Ovary (tissue), 9 donors: ENCODE results near the gene SYDE2. TPM values are rescaled to one million over a fixed set of nuclear protein-coding genes. Genes with fewer than 3 reads are reported as not detected.

Experiments
- DNase-seq, 5 donors: peaks; one replicate each; pipeline ENCODE4 v3.0.0-alpha.2; 2019 to 2020
- H3K27ac ChIP-seq, 2 donors: fragments of 200-600 bp; one replicate each; pipeline versions ENCODE4 v1.5.1 to v1.8.0; 2019 to 2022
- H3K27me3 ChIP-seq: fragments of 200-600 bp; one replicate; pipeline ENCODE4 v1.8.0; 2022
- H3K36me3 ChIP-seq: fragments of 200-600 bp; sonication (generic); one replicate; pipeline ENCODE4 v1.5.1; 2019
- H3K4me1 ChIP-seq: one replicate; pipeline ENCODE4 v1.8.1; 2013; ENCODE audit warnings: mild to moderate bottlenecking, moderate library complexity; ENCODE audit not compliant: insufficient read depth
- H3K4me3 ChIP-seq: fragments of 200-600 bp; sonication (generic); one replicate; pipeline ENCODE4 v1.5.1; 2017
- H3K9me3 ChIP-seq, 2 donors: fragments of 200-600 bp in 1 of 2; sonication (generic) in 1 of 2; one replicate each; pipeline versions ENCODE4 v1.5.1 to v1.8.1; 2013 to 2019; ENCODE audit warnings: mild to moderate bottlenecking in 1 of 2, moderate library complexity in 1 of 2
- CTCF ChIP-seq, 3 donors: fragments of 450-650 bp in 2 of 3; fragments of 200-600 bp in 1 of 3; IDR thresholded peaks; one replicate each; pipeline versions ENCODE4 v1.5.1 to v1.8.0; 2016 to 2022; ENCODE audit warnings: antibody characterized with exemption in 3 of 3, mild to moderate bottlenecking in 1 of 3
- EP300 ChIP-seq: sonication (generic); formaldehyde crosslinking; IDR thresholded peaks from one replicate; pipeline ENCODE4 v1.6.1; 2017; ENCODE audit warnings: antibody characterized with exemption
- POLR2A ChIP-seq: fragments of 450-650 bp; IDR thresholded peaks from one replicate; pipeline ENCODE4 v1.6.1; 2017; ENCODE audit warnings: antibody characterized with exemption, mild to moderate bottlenecking, moderate library complexity
- WGBS, 3 donors: extraction: QIAGEN DNeasy Blood & Tissue Kit in 1 of 3; methylation state at CpG; one replicate each; pipeline versions ENCODE4 v1.1.5 to v1.1.7; 2013 to 2017; 5-methylcytosine and 5-hydroxymethylcytosine counted together
- intact Hi-C, 4 donors: fragments of 100-400 bp; cut with DNase I; formaldehyde crosslinking; loops; one replicate each; pipeline versions ENCODE4 v1.11.0 to v1.15.1; 2022 to 2023
- polyA plus RNA-seq, 2 donors: library from polyadenylated mRNA; stranded (reverse); fragments of 200-250 nt in 1 of 2; fragments of 350-450 nt in 1 of 2; fragmentation: Illumina TruSeq in 1 of 2; extraction: RNeasy Lipid Tissue Mini Kit (QIAGEN cat#74804) in 1 of 2; gene quantifications; one replicate each; pipeline ENCODE4 v1.2.3, GENCODE V29; 2013 to 2014
- total RNA-seq, 7 donors: library from RNA; depleted of rRNA in 2 of 7; stranded (reverse); fragments of >200 nt in 2 of 7; fragmentation: NEBNext Ultra II Directional in 3 of 7; extraction: Animal tissue kit (Norgen Biotek cat#: 25700) in 3 of 7; gene quantifications; one replicate each; pipeline versions ENCODE4 v1.1.0 to v1.2.4, GENCODE V29; 2016 to 2023
- donor health status: DM: no; HTN: no; CAD: no; lungs with moderate emphysema.
- donor health status: DM: no; HTN: no; CAD: no.
- donor health status: Bipolar disorder and iron deficiency.
- donor health status: DM: yes; HTN: yes; CAD: no.
- donor health status: DM: no; HTN: no; CAD: no.
- donor health status: DM: yes; HTN: yes; CAD: no.

Gene SYDE2
- total and polyA plus RNA-seq, 9 donors, result 1.2 to 12.3 (median 7.7) TPM

- WGBS, 3 donors, result 63 to 73% (median 64%) methylated on average over 5 of the region's 5 CpGs
- Histone ChIP-seq H3K9me3 (no peaks in the 10 kb centered on the region), H3K4me1 (no peaks in the 10 kb centered on the region), H3K36me3 (no peaks in the 10 kb centered on the region), H3K27me3 (no peaks in the 10 kb centered on the region), H3K4me3 (no peak overlapping the region), H3K27ac (no peak overlapping the region)
- intact Hi-C loops, result no loop called here
- DNase-seq, result no peak
- no peak for TF ChIP-seq CTCF (IDR thresholded peaks at IDR 0.05)
- TF ChIP-seq POLR2A, result no peak
- TF ChIP-seq EP300, result no peak
These were observed 41.9 kb downstream of the SYDE2 start for GRCh38 chr1:85158910-85159309.

GRCh38 chr1:85157436-85157835, 43.4 kb downstream of the SYDE2 start:
- Histone ChIP-seq H3K27ac (no peak overlapping the region), H3K4me3 (no peak overlapping the region), H3K9me3 (no peaks in the 10 kb centered on the region), H3K27me3 (no peaks in the 10 kb centered on the region), H3K4me1 (no peaks in the 10 kb centered on the region), H3K36me3 (no peaks in the 10 kb centered on the region)
- intact Hi-C loops, result no loop called here
- TF ChIP-seq CTCF (IDR thresholded peaks at IDR 0.05), result no peak
- no peak for TF ChIP-seq POLR2A
- no peak for TF ChIP-seq EP300
- no peak for DNase-seq

- DNase-seq, result no peak
- TF ChIP-seq POLR2A, result no peak
- TF ChIP-seq CTCF (IDR thresholded peaks at IDR 0.05), result no peak
- TF ChIP-seq EP300, result no peak
- H3K4me1 ChIP-seq, result no peaks in the 10 kb centered on the region
- no peak overlapping the region for H3K4me3 ChIP-seq
- no peak overlapping the region for H3K27ac ChIP-seq
- intact Hi-C loops, result no loop called here
- H3K36me3 ChIP-seq, result no peaks in the 10 kb centered on the region
- WGBS, 3 donors, result 59 to 64% (median 62%) methylated on average over 4 of the region's 4 CpGs
- H3K27me3 ChIP-seq, result no peaks in the 10 kb centered on the region
- H3K9me3 ChIP-seq, result no peaks in the 10 kb centered on the region
These were observed 47.5 kb downstream of the SYDE2 start for GRCh38 chr1:85153149-85153891.

GRCh38 chr1:85151446-85151845, 49.4 kb downstream of the SYDE2 start:
- Histone ChIP-seq H3K27me3 (no peaks in the 10 kb centered on the region), H3K9me3 (no peaks in the 10 kb centered on the region), H3K27ac (no peak overlapping the region), H3K36me3 (no peaks in the 10 kb centered on the region), H3K4me3 (no peak overlapping the region), H3K4me1 (no peaks in the 10 kb centered on the region)
- DNase-seq, result no peak
- no peak for TF ChIP-seq CTCF (IDR thresholded peaks at IDR 0.05)
- 6 to 17% (median 6%) methylated on average over 4 of the region's 4 CpGs for WGBS, 3 donors
- intact Hi-C loops, result no loop called here
